LNCaP clone FGC (cell line): ENCODE data around the gene CTSH.
A peak's percentile ranks its signal among the peaks of the same experiment; 100 is the strongest.
"Not testable (repeated sequence)": the region's sequence is repeated elsewhere in the genome, so short reads cannot be mapped to it uniquely, and the experiment has no call there.

Experiments
- DNase-seq: peaks from one replicate; pipeline ENCODE4 v3.0.0-alpha.2; 2011; ENCODE audit warnings: low read depth
- H3K4me3 ChIP-seq: 2 replicates; pipeline ENCODE4 v1.5.1; 2011; ENCODE audit warnings: mild to moderate bottlenecking, low read depth, low read length, control low read depth
- CTCF ChIP-seq: IDR thresholded peaks from 2 replicates; pipeline ENCODE4 v1.5.1; 2012; ENCODE audit warnings: mild to moderate bottlenecking; ENCODE audit not compliant: control insufficient read depth, insufficient read depth; ENCODE audit errors: extremely low read depth

CTSH gene

GRCh38 chr15:78912316-78912715 is 32.5 kb downstream of the CTSH start:
- TF ChIP-seq CTCF: no peak
- DNase-seq: no peak
- no peak overlapping the region for H3K4me3 ChIP-seq

- TF ChIP-seq CTCF: no peak
- no peak for DNase-seq
- H3K4me3 ChIP-seq: no peak overlapping the region
Measured at GRCh38 chr15:78910271-78910670, 34.6 kb downstream of the CTSH start.

- peak; percentile 69 for TF ChIP-seq CTCF
- no peak for DNase-seq
- H3K4me3 ChIP-seq: no peak overlapping the region
Measured at GRCh38 chr15:78909791-78910228, 35.0 kb downstream of the CTSH start.

- H3K4me3 ChIP-seq: no peak overlapping the region
- TF ChIP-seq CTCF: no peak
Measured at GRCh38 chr15:78909160-78909695, 35.6 kb downstream of the CTSH start.

GRCh38 chr15:78907577-78907976 is 37.3 kb downstream of the CTSH start:
- DNase-seq: no peak
- TF ChIP-seq CTCF: peak; percentile 42
- no peak overlapping the region for H3K4me3 ChIP-seq

More at GRCh38 chr15:78909160-78909695, 35.6 kb downstream of the CTSH start:
- no peak for DNase-seq

- TF ChIP-seq CTCF: no peak
- no peak overlapping the region for H3K4me3 ChIP-seq
- DNase-seq: no peak
Measured at GRCh38 chr15:78906316-78906620, 38.6 kb downstream of the CTSH start.

- no peak overlapping the region for H3K4me3 ChIP-seq
- no peak for DNase-seq
- TF ChIP-seq CTCF: no peak
Measured at GRCh38 chr15:78904599-78905358, 40.1 kb downstream of the CTSH start.

GRCh38 chr15:78902281-78903032 is 42.4 kb downstream of the CTSH start:
- not testable (repeated sequence) for DNase-seq, H3K4me3 ChIP-seq

GRCh38 chr15:78900819-78901533 is 43.9 kb downstream of the CTSH start:
- H3K4me3 ChIP-seq, DNase-seq: not testable (repeated sequence)
